Measurements from ENCODE around the gene C6orf58. TPM values are rescaled to one million over a fixed set of nuclear protein-coding genes. Genes with fewer than 3 reads are reported as not detected.
A peak's percentile ranks its signal among the peaks of the same experiment; 100 is the strongest.

C6orf58 gene
- total RNA-seq, 1 donor, result under 0.01 TPM

GRCh38 chr6:127539272-127539671 is 37.7 kb upstream of the C6orf58 start:
- Histone ChIP-seq H3K36me3 (ENCODE audit: insufficient read depth, low read length) (no peaks in the 10 kb centered on the region), H3K4me3 (ENCODE audit: insufficient read depth, low read length) (no peak overlapping the region), H3K27ac (ENCODE audit: low read depth, low read length) (no peak overlapping the region), H3K9me3 (ENCODE audit: low read depth, low read length) (no peaks in the 10 kb centered on the region), H4K20me1 (ENCODE audit: insufficient read depth, low read length) (no peaks in the 10 kb centered on the region), H3K4me2 (ENCODE audit: insufficient read depth, low read length) (peak overlapping the region; percentile 50), H3K79me2 (ENCODE audit: insufficient read depth, low read length) (no peaks in the 10 kb centered on the region), H3K27me3 (ENCODE audit: insufficient read depth, low read length) (peaks cover 5% of the 10 kb centered on the region), H3K4me1 (ENCODE audit: insufficient read depth, low read length) (peaks cover 5% of the 10 kb centered on the region), H2AFZ (ENCODE audit: low read length) (no peak overlapping the region)
- no peak for DNase-seq (ENCODE audit: insufficient read length, low spot score, missing footprints)
- TF ChIP-seq CTCF (IDR thresholded peaks at IDR 0.05; ENCODE audit: extremely low read depth, low read depth, low read length), result peak; percentile 51

- Histone ChIP-seq H2AFZ (ENCODE audit: low read length) (no peak overlapping the region), H3K4me1 (ENCODE audit: insufficient read depth, low read length) (peaks cover 12% of the 10 kb centered on the region), H3K79me2 (ENCODE audit: insufficient read depth, low read length) (no peaks in the 10 kb centered on the region), H3K36me3 (ENCODE audit: insufficient read depth, low read length) (no peaks in the 10 kb centered on the region), H3K4me2 (ENCODE audit: insufficient read depth, low read length) (no peak overlapping the region), H3K27ac (ENCODE audit: low read depth, low read length) (no peak overlapping the region), H4K20me1 (ENCODE audit: insufficient read depth, low read length) (no peaks in the 10 kb centered on the region), H3K9me3 (ENCODE audit: low read depth, low read length) (no peaks in the 10 kb centered on the region), H3K27me3 (ENCODE audit: insufficient read depth, low read length) (no peaks in the 10 kb centered on the region), H3K4me3 (ENCODE audit: insufficient read depth, low read length) (no peak overlapping the region)
- no peak for DNase-seq (ENCODE audit: insufficient read length, low spot score, missing footprints)
- TF ChIP-seq CTCF (IDR thresholded peaks at IDR 0.05; ENCODE audit: extremely low read depth, low read depth, low read length), result peak; percentile 41
Measured at GRCh38 chr6:127547215-127547614, 29.8 kb upstream of the C6orf58 start.

GRCh38 chr6:127547904-127548649 is 28.9 kb upstream of the C6orf58 start:
- peak; percentile 33 for TF ChIP-seq CTCF (IDR thresholded peaks at IDR 0.05; ENCODE audit: extremely low read depth, low read depth, low read length)
- no peak overlapping the region for H3K4me2 ChIP-seq (ENCODE audit: insufficient read depth, low read length)
- no peak overlapping the region for H3K4me3 ChIP-seq (ENCODE audit: insufficient read depth, low read length)
- DNase-seq (ENCODE audit: insufficient read length, low spot score, missing footprints), result no peak
- no peaks in the 10 kb centered on the region for H3K9me3 ChIP-seq (ENCODE audit: low read depth, low read length)
- no peak overlapping the region for H3K27ac ChIP-seq (ENCODE audit: low read depth, low read length)
- H3K79me2 ChIP-seq (ENCODE audit: insufficient read depth, low read length), result no peaks in the 10 kb centered on the region
- no peaks in the 10 kb centered on the region for H4K20me1 ChIP-seq (ENCODE audit: insufficient read depth, low read length)
- H3K27me3 ChIP-seq (ENCODE audit: insufficient read depth, low read length), result no peaks in the 10 kb centered on the region
- H3K4me1 ChIP-seq (ENCODE audit: insufficient read depth, low read length), result peaks cover 12% of the 10 kb centered on the region
- H3K36me3 ChIP-seq (ENCODE audit: insufficient read depth, low read length), result no peaks in the 10 kb centered on the region
- no peak overlapping the region for H2AFZ ChIP-seq (ENCODE audit: low read length)

GRCh38 chr6:127550403-127550802 is 26.6 kb upstream of the C6orf58 start:
- Histone ChIP-seq H3K4me1 (ENCODE audit: insufficient read depth, low read length) (peaks cover 12% of the 10 kb centered on the region), H3K27me3 (ENCODE audit: insufficient read depth, low read length) (no peaks in the 10 kb centered on the region), H2AFZ (ENCODE audit: low read length) (no peak overlapping the region), H3K4me2 (ENCODE audit: insufficient read depth, low read length) (no peak overlapping the region), H4K20me1 (ENCODE audit: insufficient read depth, low read length) (no peaks in the 10 kb centered on the region), H3K4me3 (ENCODE audit: insufficient read depth, low read length) (no peak overlapping the region), H3K27ac (ENCODE audit: low read depth, low read length) (no peak overlapping the region), H3K36me3 (ENCODE audit: insufficient read depth, low read length) (no peaks in the 10 kb centered on the region), H3K79me2 (ENCODE audit: insufficient read depth, low read length) (no peaks in the 10 kb centered on the region), H3K9me3 (ENCODE audit: low read depth, low read length) (no peaks in the 10 kb centered on the region)
- no peak for DNase-seq (ENCODE audit: insufficient read length, low spot score, missing footprints)
- no peak for TF ChIP-seq CTCF (IDR thresholded peaks at IDR 0.05; ENCODE audit: extremely low read depth, low read depth, low read length)
